ENCODE results near the gene CDH16.

The CDH16 gene

DNA sequence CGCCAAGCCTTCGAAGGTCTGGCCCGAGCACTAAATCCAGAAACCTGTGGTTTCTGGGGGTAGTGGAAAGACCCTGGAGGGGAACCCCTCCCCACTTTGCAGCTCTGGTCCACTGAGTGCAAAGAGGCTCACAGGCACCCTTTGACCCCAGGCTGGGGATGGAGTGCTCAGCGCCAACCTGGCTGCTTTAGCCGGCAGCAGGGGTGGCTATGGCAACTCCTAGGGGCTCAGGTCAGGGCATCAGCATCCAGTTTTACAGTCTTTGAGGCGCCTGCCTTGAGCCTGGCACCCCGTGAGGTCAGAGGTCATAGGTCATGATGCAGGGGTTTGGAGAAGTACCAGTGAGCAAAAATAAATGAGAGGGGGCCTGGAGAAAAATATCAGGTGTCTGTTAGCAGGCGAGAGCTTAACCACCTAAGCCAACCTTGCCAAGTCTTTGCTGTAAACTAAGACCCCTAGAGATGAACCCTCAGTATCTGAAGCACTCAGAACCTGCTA, 56.6 kb downstream of the CDH16 start:
- DNase-seq: no peak

DNA sequence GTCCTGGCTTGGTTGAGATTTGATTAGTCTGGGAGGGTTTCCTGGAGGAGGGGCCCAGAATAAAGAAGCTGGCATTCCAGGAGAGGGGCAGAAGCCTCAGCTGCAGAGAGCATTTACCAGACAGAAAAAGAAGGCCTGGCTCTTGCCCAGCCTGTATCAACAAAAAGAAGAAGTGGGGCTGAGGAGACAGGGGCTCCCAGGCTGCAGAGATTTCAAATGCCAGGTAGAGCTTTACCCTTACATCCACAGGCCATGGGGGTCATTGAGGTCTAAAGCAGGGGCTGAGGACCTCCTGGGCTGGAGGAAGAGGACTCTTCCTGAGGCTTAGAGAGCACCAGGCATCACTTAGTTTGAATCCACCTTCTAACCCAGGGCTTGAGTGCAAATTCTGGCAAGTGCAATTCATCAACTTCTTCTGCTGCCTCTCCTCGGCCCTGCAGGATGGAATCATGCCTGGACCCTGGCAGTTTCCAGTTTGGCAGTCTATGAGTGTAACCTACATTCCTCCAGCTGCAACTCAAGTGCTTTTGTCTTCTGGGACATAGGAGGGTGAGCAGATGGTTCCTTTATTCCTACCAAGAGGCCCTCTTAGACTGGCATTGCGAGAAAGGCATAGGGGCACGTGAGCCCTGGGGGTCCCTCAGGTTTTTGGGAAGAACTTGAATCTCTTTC, 59.2 kb downstream of the CDH16 start:
- no peak for DNase-seq

DNA sequence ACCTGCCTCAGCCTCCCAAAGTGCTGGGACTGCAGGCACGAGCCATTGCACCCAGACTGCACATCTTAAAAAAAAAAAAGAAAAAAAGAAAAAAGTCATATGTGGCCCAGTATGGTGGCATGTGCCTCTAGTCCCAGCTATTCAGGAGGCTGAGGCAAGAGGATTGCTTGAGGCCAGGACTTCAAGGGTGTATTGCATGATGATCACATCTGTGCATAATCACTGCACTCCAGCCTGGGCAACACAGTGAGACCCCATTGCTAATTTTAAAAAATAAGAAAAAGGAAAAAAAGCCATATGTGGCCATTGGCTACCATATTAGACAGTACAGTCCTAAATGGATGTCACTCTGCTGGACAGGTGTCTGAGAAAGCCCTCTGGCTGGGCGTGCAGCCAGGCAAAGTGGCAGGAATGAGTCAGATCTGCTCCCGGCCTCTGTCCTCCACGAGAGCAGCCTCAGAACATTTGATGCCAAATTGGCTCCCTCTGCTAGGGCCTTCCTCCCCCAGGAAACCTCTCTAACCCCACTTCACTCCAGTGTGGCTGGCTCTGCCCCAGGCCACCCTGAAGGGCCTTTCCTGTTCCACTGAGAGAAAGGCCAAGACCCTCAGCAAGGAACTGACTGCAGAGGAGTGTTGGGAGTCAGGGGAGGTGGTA, 59.8 kb downstream of the CDH16 start:
- no peak for DNase-seq

All from activated CD8-positive, alpha-beta memory T cell treated with anti-CD3 and anti-CD28 coated beads, Interleukin-2, amount 50 U/mL, for 48 hours (primary cell).